HepG2 (cell line): ENCODE results near the gene FCHSD1. TPM values are rescaled to one million over a fixed set of nuclear protein-coding genes. Genes with fewer than 3 reads are reported as not detected.

Source experiments
- ATAC-seq: fragments of 200-7000 bp; cut with Tn5 transposase; 3 replicates; pipeline ENCODE4 v1.9.1; 2020; ENCODE audit warnings: mild to moderate bottlenecking, moderate library complexity
- BruUV-seq: library from RNA; stranded (reverse); fragments of 400-500 nt; replicated peaks from 2 replicates; lab custom pipeline; 2021; lab: Mats Ljungman, UMichigan
- CTCF ChIA-PET: fragments of 300-600 bp; formaldehyde crosslinking; extraction: SDS; loops from one replicate; lab custom pipeline; 2021; ENCODE audit warnings: low total read pairs, inconsistent platforms, low intra/inter-chr PET ratio; lab: Yijun Ruan, JAX
- POLR2A ChIA-PET: fragments of 350-600 bp; sonication (Branson Sonifier 250); formaldehyde crosslinking; loops from one replicate; lab custom pipeline; 2020; ENCODE audit warnings: antibody characterized with exemption, inconsistent platforms; lab: Yijun Ruan, JAX
- DNase-seq: peaks from one replicate; pipeline ENCODE4 v3.0.0-alpha.2; 2015; ENCODE audit warnings: low spot score
- FAIRE-seq: peaks from 3 replicates; lab custom pipeline; 2011; peaks lifted over from hg19 to GRCh38; lab: Jason Lieb, UNC
- H2AFZ ChIP-seq: one replicate; pipeline ENCODE4 v1.6.1; 2011; ENCODE audit warnings: low read length, inconsistent platforms
- H3K27ac ChIP-seq: fragments of 300-600 bp; 3 replicates; pipeline ENCODE4 v1.8.0; 2011; ENCODE audit warnings: mixed run types, mild to moderate bottlenecking, mixed read lengths, low read length, inconsistent platforms; ENCODE audit not compliant: insufficient read depth; ENCODE audit errors: extremely low read length
- H3K27me3 ChIP-seq, 2 experiments: fragments of 200-600 bp in 1 of 2; 2 replicates in 1 of 2; 3 replicates in 1 of 2; pipeline versions ENCODE4 v1.6.0 to v1.8.0; 2011; ENCODE audit warnings: low read length in 2 of 2, mild to moderate bottlenecking in 2 of 2, moderate library complexity in 2 of 2, inconsistent platforms in 1 of 2; ENCODE audit not compliant: insufficient read depth in 2 of 2, control insufficient read depth in 1 of 2
- H3K36me3 ChIP-seq, 2 experiments: fragments of 200-600 bp in 1 of 2; replicated peaks in 1 of 2; 2 replicates in 1 of 2; 3 replicates in 1 of 2; pipeline versions ENCODE4 v1.5.1 to v1.8.0; 2011; ENCODE audit warnings: low read length in 2 of 2, inconsistent platforms in 1 of 2; ENCODE audit not compliant: insufficient read depth in 2 of 2, control insufficient read depth in 1 of 2
- H3K4me1 ChIP-seq: 2 replicates; pipeline ENCODE4 v1.5.1; 2012; ENCODE audit warnings: low read length, inconsistent platforms; ENCODE audit not compliant: insufficient read depth
- H3K4me2 ChIP-seq: 2 replicates; pipeline ENCODE4 v1.6.0; 2011; ENCODE audit warnings: low read depth, low read length, inconsistent platforms
- H3K4me3 ChIP-seq, 3 experiments: fragments of 200-600 bp in 1 of 3; sonication (generic), shearing (Covaris generic) in 1 of 3; replicated peaks in 1 of 3; 2 replicates each; pipeline ENCODE4 v1.5.1; 2011 to 2016; ENCODE audit warnings: low read length in 3 of 3, inconsistent platforms in 2 of 3, low read depth in 2 of 3, mild to moderate bottlenecking in 2 of 3, control low read depth in 1 of 3, mixed read lengths in 1 of 3; ENCODE audit not compliant: insufficient read depth in 1 of 3
- H3K79me2 ChIP-seq: one replicate; pipeline ENCODE4 v1.6.1; 2011; ENCODE audit warnings: low read length, inconsistent platforms; ENCODE audit not compliant: insufficient read depth
- H3K9ac ChIP-seq: 2 replicates; pipeline ENCODE4 v1.6.0; 2011; ENCODE audit warnings: mild to moderate bottlenecking, low read depth, low read length, inconsistent platforms; ENCODE audit not compliant: insufficient read depth
- H3K9me3 ChIP-seq: 2 replicates; pipeline ENCODE4 v1.5.1; 2012; ENCODE audit warnings: mild to moderate bottlenecking, low read length
- H4K20me1 ChIP-seq: 2 replicates; pipeline ENCODE4 v1.6.0; 2011; ENCODE audit warnings: inconsistent platforms, mild to moderate bottlenecking, low read length, moderate library complexity; ENCODE audit not compliant: insufficient read depth
- AKAP8 ChIP-seq: sonication (generic); formaldehyde crosslinking; IDR thresholded peaks from 2 replicates; pipeline ENCODE4 v1.5.1; 2020; ENCODE audit warnings: mild to moderate bottlenecking, missing genetic modification reagents
- KDM5B ChIP-seq: sonication (generic); formaldehyde crosslinking; IDR thresholded peaks from 2 replicates; pipeline ENCODE4 v1.4.0; 2020; ENCODE audit warnings: missing genetic modification reagents, mild to moderate bottlenecking, borderline replicate concordance
- RNF2 ChIP-seq: fragments of 450-650 bp; conservative IDR thresholded peaks from 2 replicates; pipeline ENCODE4 v1.6.1; 2016; ENCODE audit warnings: low read depth
- TGIF2 ChIP-seq: IDR thresholded peaks from 2 replicates; pipeline ENCODE4 v1.6.1; 2016; ENCODE audit warnings: control low read depth, missing compliant biosample characterization
- ZNF780A ChIP-seq: sonication (generic); formaldehyde crosslinking; IDR thresholded peaks from 2 replicates; pipeline ENCODE4 v1.8.0; 2022; ENCODE audit warnings: mild to moderate bottlenecking, missing genetic modification reagents, moderate library complexity
- WGBS: methylation state at CpG from one replicate; pipeline ENCODE4 v1.1.6; 2017; ENCODE audit warnings: low lambda C conversion rate; 5-methylcytosine and 5-hydroxymethylcytosine counted together
- in situ Hi-C: cut with HindIII; loops from 2 replicates; pipeline ENCODE4 v1.10.0; 2017; ENCODE audit warnings: low pct_unique_long_range_greater_than_20kb; ENCODE audit not compliant: extremely low pct_ligation_motif_present
- intact Hi-C: fragments of 100-400 bp; cut with micrococcal nuclease; formaldehyde crosslinking; loops from one replicate; pipeline ENCODE4 v1.10.0; 2022; ENCODE audit not compliant: unreplicated experiment
- polyA plus RNA-seq, 8 experiments: library from polyadenylated mRNA; depleted of rRNA in 3 of 8; stranded (reverse) in 7 of 8; unstranded in 1 of 8; fragments of >200 nt; fragmentation: Illumina TruSeq in 4 of 8; extraction: Trizol in 4 of 8; gene quantifications; 2 replicates each; pipeline versions ENCODE4 v1.2.1 to v1.2.3, GENCODE V29; 2011 to 2016; ENCODE audit warnings: low read depth in 4 of 8, missing spikeins in 1 of 8, mixed read lengths in 1 of 8; ENCODE audit not compliant: insufficient read depth in 1 of 8
- total RNA-seq, 5 experiments: library from RNA; depleted of rRNA; stranded (reverse); fragments of >200 nt; fragmentation: Illumina TruSeq; extraction: Trizol; gene quantifications; 2 replicates each; pipeline ENCODE4 v1.2.3, GENCODE V29; 2016; ENCODE audit warnings: low read depth in 1 of 5
- TF ChIP-seq, protein P1 (sequence below): IDR thresholded peaks from 2 replicates; pipeline ENCODE4 v1.6.1; 2012; ENCODE audit warnings: low read length, improper control_type of control experiment

FCHSD1 gene
- total and polyA plus RNA-seq, 2 of the 13 experiments (the other 11 are each of a cell fraction or from before 2014, with no cell fraction given): 5.5 to 15.4 TPM

DNA sequence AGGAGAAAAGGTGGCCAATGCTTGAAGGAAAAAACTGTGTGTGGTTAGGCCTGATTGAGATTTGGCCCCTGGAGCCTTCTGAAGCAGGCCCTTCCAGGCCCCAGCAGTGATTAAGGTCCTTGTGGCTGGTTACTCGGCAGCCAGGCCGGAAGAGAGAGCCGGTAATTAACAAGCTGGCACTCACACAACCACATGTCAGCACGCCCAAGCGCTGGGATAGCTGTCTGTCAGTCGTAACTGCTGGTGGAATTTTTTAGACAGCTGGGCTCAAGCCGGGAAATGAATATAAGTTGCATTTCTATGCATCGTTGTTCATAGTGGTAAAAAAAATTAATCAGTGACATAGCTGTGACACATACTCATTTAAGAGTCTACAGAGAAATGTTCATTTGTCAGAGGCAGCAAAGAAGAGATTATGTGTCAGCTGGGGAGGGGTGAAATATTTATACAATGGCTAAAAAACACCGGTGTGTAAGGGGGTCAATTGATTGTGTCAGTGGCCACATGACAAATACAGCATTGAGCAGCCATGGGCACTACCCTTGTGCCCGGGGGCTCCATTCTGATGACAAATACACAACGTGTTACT is 44.5 kb upstream of the FCHSD1 start:
- H3K36me3 ChIP-seq: no peaks in the 10 kb centered on the region
- 13% methylated on average over 8 of the region's 11 CpGs for WGBS
- H3K79me2 ChIP-seq: no peaks in the 10 kb centered on the region
- intact Hi-C loops (no loop called here), in situ Hi-C loops (loop anchor here (25.0 kb wide), 1 partner anchor 442 kb away; no protein-coding TSS in a partner anchor)
- FAIRE-seq: no peak
- H3K4me2 ChIP-seq: no peak overlapping the region
- no peak overlapping the region for H3K4me3 ChIP-seq
- H3K9me3 ChIP-seq: no peaks in the 10 kb centered on the region
- DNase-seq: no peak
- ChIA-PET CTCF (no interaction called here), POLR2A (no interaction called here)
- BruUV-seq: no TSS peak
- no peaks in the 10 kb centered on the region for H4K20me1 ChIP-seq
- no peak overlapping the region for H2AFZ ChIP-seq
- peaks cover 11 to 54% of the 10 kb centered on the region in 2 experiments for H3K27me3 ChIP-seq
- ATAC-seq: no peak
- TF ChIP-seq, protein P1, sequence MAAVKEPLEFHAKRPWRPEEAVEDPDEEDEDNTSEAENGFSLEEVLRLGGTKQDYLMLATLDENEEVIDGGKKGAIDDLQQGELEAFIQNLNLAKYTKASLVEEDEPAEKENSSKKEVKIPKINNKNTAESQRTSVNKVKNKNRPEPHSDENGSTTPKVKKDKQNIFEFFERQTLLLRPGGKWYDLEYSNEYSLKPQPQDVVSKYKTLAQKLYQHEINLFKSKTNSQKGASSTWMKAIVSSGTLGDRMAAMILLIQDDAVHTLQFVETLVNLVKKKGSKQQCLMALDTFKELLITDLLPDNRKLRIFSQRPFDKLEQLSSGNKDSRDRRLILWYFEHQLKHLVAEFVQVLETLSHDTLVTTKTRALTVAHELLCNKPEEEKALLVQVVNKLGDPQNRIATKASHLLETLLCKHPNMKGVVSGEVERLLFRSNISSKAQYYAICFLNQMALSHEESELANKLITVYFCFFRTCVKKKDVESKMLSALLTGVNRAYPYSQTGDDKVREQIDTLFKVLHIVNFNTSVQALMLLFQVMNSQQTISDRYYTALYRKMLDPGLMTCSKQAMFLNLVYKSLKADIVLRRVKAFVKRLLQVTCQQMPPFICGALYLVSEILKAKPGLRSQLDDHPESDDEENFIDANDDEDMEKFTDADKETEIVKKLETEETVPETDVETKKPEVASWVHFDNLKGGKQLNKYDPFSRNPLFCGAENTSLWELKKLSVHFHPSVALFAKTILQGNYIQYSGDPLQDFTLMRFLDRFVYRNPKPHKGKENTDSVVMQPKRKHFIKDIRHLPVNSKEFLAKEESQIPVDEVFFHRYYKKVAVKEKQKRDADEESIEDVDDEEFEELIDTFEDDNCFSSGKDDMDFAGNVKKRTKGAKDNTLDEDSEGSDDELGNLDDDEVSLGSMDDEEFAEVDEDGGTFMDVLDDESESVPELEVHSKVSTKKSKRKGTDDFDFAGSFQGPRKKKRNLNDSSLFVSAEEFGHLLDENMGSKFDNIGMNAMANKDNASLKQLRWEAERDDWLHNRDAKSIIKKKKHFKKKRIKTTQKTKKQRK: no peak
- TF ChIP-seq KDM5B (CRISPR knock-in tag) (no peak), TGIF2 (CRISPR knock-in tag) (no peak), RNF2 (no peak), ZNF780A (CRISPR knock-in tag) (no peak), AKAP8 (CRISPR knock-in tag) (no peak)
- no peak overlapping the region for H3K27ac ChIP-seq
- H3K9ac ChIP-seq: no peak overlapping the region
- no peaks in the 10 kb centered on the region for H3K4me1 ChIP-seq
